Gastrocnemius medialis (tissue), 4 donors: ENCODE results near the gene KLHL26.

ENCODE experiments used
- CTCF ChIP-seq, 5 experiments: fragments of 450-650 bp in 3 of 5; fragments of 200-600 bp in 2 of 5; sonication (generic) in 2 of 5; IDR thresholded peaks in 4 of 5; conservative IDR thresholded peaks in 1 of 5; 1 replicate in 4 of 5; 2 replicates in 1 of 5; pipeline ENCODE4 v1.5.1; 2016 to 2019; ENCODE audit warnings: antibody characterized with exemption in 5 of 5, mild to moderate bottlenecking in 3 of 5, moderate library complexity in 3 of 5
- POLR2A ChIP-seq, 2 donors: fragments of 450-650 bp; IDR thresholded peaks; one replicate each; pipeline ENCODE4 v1.6.1; 2017; ENCODE audit warnings: antibody characterized with exemption in 2 of 2, mild to moderate bottlenecking in 2 of 2, moderate library complexity in 2 of 2

- TF ChIP-seq CTCF (IDR thresholded peaks at IDR 0.05 in 4 of 5, conservative IDR thresholded peaks at IDR 0.05 in 1 of 5) (no peak), POLR2A (IDR thresholded peaks at IDR 0.05) (no peak)
Measured at GRCh38 chr19:18645035-18645511, 8.2 kb downstream of the KLHL26 start.
